Stimulated activated naive CD8-positive, alpha-beta T cell treated with anti-CD3 and anti-CD28 coated beads, Interleukin-15, Interleukin-2, amounts not matched to agents 100 U/mL and 50 U/mL, for 24 hours (primary cell): ENCODE measurements around the gene TOMM20.

ENCODE experiments used
- ATAC-seq: fragments of 150-1000 bp; cut with Tn5 transposase; one replicate; pipeline ENCODE4 v1.10.0; 2021
- DNase-seq: peaks from one replicate; pipeline ENCODE4 v3.0.0; 2021

The TOMM20 gene

GRCh38 chr1:235060607-235061470 lies 67.8 kb downstream of the TOMM20 start:
- ATAC-seq (no peak), DNase-seq (no peak)
